ENCODE measurements around the gene INTS11. TPM values are rescaled to one million over a fixed set of nuclear protein-coding genes. Genes with fewer than 3 reads are reported as not detected.
A peak's percentile ranks its signal among the peaks of the same experiment; 100 is the strongest.

The INTS11 gene
- total RNA-seq, 1 donor from 2014 or later, result 75.7 TPM

GRCh38 chr1:1284221-1285101 is 40.0 kb downstream of the INTS11 start:
- ATAC-seq (no peak), DNase-seq (ENCODE audit: missing footprints) (peak; percentile 49)
- intact Hi-C loops (cut with DNase I), result no loop called here

GRCh38 chr1:1283821-1284220 is 40.6 kb downstream of the INTS11 start:
- no peak for ATAC-seq
- intact Hi-C loops (cut with DNase I), result no loop called here
- peak; percentile 18 for DNase-seq (ENCODE audit: missing footprints)

GRCh38 chr1:1282998-1283397 is 41.5 kb downstream of the INTS11 start:
- peak; percentile 65 for DNase-seq (ENCODE audit: missing footprints)
- ATAC-seq, result no peak
- intact Hi-C loops (cut with DNase I), result no loop called here

DNA sequence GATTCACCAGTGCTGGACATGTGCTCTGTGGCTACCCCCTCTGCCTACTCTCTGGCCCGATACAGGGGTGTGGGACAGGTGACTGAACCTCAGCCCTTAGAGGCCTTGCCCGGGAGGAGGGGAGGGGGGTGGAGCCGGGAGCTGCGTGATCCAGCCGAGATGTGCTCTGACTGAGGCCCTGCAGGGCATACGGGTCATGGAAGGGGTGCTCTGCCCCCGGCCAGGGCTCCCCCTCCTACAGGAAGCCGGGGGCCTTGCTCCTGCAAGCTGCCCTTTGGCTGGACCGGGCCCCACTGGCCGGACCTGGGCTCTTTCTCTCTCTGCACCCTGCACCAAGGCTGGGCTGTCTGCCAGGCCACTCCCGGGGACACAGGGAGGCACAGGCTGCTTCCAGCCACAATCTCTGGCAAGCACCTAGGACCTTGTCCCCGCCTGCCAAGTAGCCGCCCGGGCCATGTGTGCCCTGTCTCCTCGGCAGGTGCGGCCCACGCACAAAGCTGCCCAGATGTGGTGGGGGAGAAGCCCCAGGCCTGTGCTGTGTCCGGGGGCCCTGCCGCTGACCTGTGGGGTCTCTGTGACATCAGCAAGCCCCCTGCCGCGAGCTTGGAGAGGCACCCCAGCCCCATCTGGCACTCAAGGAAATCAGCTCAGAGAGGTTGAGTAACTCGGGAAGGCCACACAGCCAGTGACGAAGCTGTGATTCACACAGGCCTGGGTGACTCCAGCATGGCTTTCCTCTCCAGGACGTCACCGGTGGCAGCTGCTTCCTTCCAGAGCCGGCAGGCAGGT is 42.7 kb downstream of the INTS11 start:
- peak; percentile 89 for DNase-seq (ENCODE audit: missing footprints)
- peak; percentile 90 for ATAC-seq
- intact Hi-C loops (cut with DNase I), result no loop called here

- intact Hi-C loops (cut with DNase I), result no loop called here
- ATAC-seq, result no peak
Measured at GRCh38 chr1:1280782-1281481, 43.5 kb downstream of the INTS11 start.

GRCh38 chr1:1279028-1279427 is 45.4 kb downstream of the INTS11 start:
- ATAC-seq, result no peak
- intact Hi-C loops (cut with DNase I), result no loop called here
- DNase-seq (ENCODE audit: missing footprints), result no peak

More at GRCh38 chr1:1280782-1281481, 43.5 kb downstream of the INTS11 start:
- DNase-seq (ENCODE audit: missing footprints), result peak; percentile 60

GRCh38 chr1:1278620-1279019 is 45.8 kb downstream of the INTS11 start:
- intact Hi-C loops (cut with DNase I), result no loop called here
- DNase-seq (ENCODE audit: missing footprints) (no peak), ATAC-seq (no peak)

DNA sequence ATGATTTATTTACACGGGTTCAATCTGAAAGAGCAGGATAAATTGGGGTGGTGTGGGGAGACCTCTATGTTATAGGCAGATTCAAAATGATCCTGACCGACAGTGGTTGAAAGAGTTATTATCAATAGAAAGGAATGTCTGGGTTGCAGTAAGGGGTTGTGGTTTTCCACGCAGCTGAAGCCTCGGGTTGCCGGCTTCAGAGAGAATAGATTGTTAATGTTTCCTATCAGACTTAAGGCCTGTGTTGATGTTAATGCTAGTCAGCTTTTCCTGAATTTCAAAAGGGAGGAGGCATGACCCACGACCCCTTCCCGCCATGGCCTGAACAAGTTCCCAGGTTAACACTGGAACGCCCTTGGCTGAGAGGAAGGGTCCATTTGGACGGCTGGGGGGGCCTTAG is 48.6 kb downstream of the INTS11 start:
- intact Hi-C loops (cut with DNase I), result no loop called here
- no peak for ATAC-seq
- no peak for DNase-seq (ENCODE audit: missing footprints)

DNA sequence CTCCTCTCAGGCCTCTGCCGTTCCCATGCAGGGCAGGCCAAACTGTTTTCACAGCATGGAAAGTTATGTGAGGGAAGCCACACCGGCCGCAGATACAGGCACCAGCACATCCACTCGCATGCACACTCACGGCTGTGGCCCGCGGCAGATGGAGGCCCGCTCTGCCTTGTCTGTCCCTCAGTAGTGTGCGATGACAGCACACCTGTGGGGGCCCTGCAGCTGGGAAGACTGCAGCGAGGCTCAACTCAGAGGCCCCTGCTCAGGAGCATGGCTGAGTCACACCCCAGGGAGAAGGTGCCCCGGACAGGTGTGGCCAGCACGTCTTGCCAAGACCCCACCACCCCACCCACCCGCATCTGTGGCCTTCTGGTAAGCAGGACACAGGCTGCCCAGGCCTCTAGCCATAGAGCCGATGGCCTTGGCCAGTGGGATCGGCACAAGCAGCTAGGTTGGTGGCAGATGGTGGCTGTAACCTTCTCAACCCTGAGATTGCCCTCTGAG is 49.5 kb downstream of the INTS11 start:
- intact Hi-C loops (cut with DNase I), result no loop called here
- ATAC-seq (no peak), DNase-seq (ENCODE audit: missing footprints) (peak; percentile 56)

GRCh38 chr1:1274299-1274930 is 50.0 kb downstream of the INTS11 start:
- ATAC-seq (peak; percentile 51), DNase-seq (ENCODE audit: missing footprints) (no peak)
- intact Hi-C loops (cut with DNase I), result no loop called here

- intact Hi-C loops (cut with DNase I), result loop anchor here (2.0 kb wide), 1 partner anchor 41 kb away; the partner anchor contains the start of genes B3GALT6 and SDF4
- ATAC-seq (peak; percentile 98), DNase-seq (ENCODE audit: missing footprints) (peak; percentile 97)
Measured at GRCh38 chr1:1273512-1274298, 50.8 kb downstream of the INTS11 start, which contains the start of gene UBE2J2. Gene UBE2J2 (minus strand): TSS chr1:1273854. CDS start chr1:1267992, 5,862 bp downstream.

GRCh38 chr1:1273209-1273511 is 51.3 kb downstream of the INTS11 start:
- intact Hi-C loops (cut with DNase I), result loop anchor here (2.0 kb wide), 1 partner anchor 40 kb away; the partner anchor contains the start of genes B3GALT6 and SDF4
- no peak for ATAC-seq
- peak; percentile 75 for DNase-seq (ENCODE audit: missing footprints)

DNA sequence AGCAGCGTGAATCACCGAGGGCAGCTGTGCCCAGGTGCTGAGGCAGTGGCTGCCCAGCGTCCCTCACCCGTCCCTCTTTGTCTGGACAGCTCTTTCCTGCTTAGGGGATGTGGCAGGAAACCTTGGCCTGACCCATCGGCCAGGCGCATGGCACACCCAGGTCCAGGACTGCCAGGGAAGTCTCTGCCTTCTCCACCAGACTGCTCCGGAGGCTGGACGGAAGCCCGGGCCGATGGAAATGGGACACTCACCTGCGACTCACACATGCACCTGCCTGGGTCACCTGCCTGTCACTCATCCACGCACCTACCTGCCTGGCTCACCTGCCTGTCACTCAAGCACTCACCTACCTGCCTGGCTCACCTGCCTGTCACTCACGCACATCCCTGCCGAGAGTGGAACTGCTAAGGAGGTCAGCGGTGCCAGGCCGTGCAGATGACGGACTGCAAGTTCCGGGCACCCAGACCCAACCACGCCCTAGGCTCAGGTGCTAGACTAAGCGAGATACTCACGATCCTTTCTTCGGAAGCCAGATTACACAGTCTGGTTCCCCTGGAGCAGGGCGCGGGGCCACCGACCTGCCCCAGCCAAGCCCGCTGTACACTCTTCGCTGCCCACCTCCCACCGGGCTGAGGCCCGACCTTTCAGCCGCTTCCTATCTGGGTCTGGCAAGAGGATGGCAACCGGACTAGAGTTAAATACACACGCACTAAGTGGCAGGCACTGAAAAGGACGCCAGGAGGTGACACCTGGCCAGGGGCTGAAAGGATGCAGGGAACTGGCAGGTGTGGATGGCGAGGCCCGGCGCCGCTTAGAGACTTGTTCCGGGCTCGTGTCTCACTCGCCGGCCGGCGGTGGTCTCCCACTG is 51.9 kb downstream of the INTS11 start:
- DNase-seq (ENCODE audit: missing footprints) (peak; percentile 44), ATAC-seq (no peak)
- intact Hi-C loops (cut with DNase I), result loop anchor here (2.0 kb wide), 1 partner anchor 40 kb away; the partner anchor contains the start of genes B3GALT6 and SDF4

DNA sequence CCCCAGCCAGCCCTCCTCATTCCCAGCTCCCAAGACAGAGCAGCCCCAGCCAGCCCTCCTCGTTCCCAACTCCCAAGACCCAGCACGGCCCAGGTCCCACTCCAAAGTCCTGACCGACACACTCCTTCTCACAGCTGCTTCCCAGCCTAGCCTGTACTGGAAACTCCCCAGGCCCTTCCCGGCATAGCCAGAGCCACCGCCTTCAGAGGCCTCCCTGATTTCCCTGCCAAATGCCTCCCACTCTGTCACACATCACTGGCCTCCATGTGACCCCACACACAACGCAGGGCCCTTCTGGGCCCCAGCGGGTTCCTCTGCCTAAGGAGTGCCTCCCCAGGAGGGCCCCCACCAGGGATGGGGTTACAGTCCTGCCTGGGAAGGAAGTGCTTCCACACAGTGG is 53.6 kb downstream of the INTS11 start:
- DNase-seq (ENCODE audit: missing footprints), result peak; percentile 37
- intact Hi-C loops (cut with DNase I), result no loop called here
- no peak for ATAC-seq

DNA sequence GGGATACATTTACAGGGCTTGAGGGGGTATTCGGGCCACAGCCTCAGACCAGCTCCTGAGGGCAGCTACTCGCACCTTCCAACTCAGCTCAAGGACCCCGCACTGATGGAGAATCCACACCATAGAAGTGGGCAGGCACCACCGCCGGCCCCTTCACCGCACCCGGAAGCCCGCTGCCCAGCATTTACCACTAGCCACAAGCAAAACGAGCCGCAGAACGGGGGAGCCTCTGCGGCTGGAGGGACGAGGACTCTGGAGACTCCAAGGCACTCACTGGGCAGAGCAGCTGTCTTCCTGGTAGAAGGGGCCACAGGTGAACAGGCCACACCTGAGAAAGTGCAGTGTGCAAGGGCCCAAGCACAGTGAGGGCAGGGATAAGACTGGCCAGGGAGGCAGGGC is 56.2 kb downstream of the INTS11 start:
- DNase-seq (ENCODE audit: missing footprints) (peak; percentile 30), ATAC-seq (no peak)
- intact Hi-C loops (cut with DNase I), result no loop called here

DNA sequence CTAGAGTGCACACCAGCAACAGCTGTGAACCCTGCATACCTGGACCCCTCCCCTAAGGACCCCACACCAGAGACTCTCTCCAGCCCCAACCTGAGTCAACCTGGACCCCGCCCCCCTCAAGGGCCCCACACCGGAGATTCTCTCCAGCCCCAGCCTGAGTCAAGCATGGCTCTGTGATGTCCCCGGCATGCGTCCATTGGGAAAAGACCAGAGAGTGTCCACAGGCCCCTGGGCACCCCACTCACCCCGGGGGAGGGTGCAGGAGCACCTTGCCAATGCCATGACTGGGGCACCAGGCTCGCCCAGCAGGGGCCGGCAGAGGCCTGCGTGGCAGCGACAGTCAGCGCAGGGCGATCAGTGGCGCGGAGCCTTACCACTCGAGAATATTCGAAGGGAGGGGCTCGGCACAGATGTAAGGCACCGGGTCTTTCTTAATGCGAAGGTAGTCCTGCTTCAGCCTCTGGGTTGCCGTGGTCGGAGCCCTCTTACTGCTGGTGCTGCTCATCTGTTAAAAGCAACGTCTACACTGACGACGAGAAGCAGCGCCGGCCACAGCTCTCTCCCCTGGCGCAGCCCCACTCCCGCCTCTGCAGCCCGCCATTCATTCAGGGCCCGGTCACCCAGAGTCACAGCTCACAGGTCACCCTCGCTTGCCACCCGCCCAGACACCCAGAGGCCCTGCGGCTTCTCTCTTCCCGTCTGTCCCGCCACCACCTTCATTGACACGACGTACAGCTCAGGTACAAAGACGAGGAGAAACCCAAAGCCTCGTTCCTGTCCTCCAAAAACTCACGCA is 56.8 kb downstream of the INTS11 start:
- ATAC-seq (no peak), DNase-seq (ENCODE audit: missing footprints) (peak; percentile 39)
- intact Hi-C loops (cut with DNase I), result no loop called here

Data from Right ventricle myocardium inferior (tissue), 1 donor.